IMR-90 (cell line): ENCODE results near the gene MT1G. TPM values are rescaled to one million over a fixed set of nuclear protein-coding genes. Genes with fewer than 3 reads are reported as not detected.

Experiments
- ATAC-seq: fragments of 200-7000 bp; cut with Tn5 transposase; 2 replicates; pipeline ENCODE4 v1.9.1; 2020; ENCODE audit warnings: low read depth, mild to moderate bottlenecking, moderate library complexity
- BruUV-seq: library from RNA; stranded (reverse); fragments of 400-500 nt; replicated peaks from 2 replicates; lab custom pipeline; 2021; lab: Mats Ljungman, UMichigan
- CTCF ChIA-PET: fragments of 300-600 bp; formaldehyde crosslinking; extraction: SDS; loops from one replicate; lab custom pipeline; 2021; ENCODE audit warnings: antibody characterized with exemption; lab: Yijun Ruan, JAX
- POLR2A ChIA-PET: fragments of 300-600 bp; sonication (Branson Sonifier 250); formaldehyde crosslinking; loops from one replicate; lab custom pipeline; 2022; ENCODE audit warnings: antibody characterized with exemption; ENCODE audit not compliant: unreplicated experiment; lab: Charles Lee
- DNase-seq: peaks from one replicate; pipeline ENCODE4 v3.0.0; 2013
- H2AFZ ChIP-seq: replicated peaks from 2 replicates; pipeline ENCODE3; 2013; ENCODE audit warnings: low read length, mild to moderate bottlenecking; ENCODE audit not compliant: poor library complexity
- H2AK5ac ChIP-seq: 2 replicates; pipeline ENCODE4 v1.6.1; 2013; ENCODE audit warnings: low read depth, low read length, inconsistent platforms
- H2AK9ac ChIP-seq: replicated peaks from 2 replicates; pipeline ENCODE3; 2013; ENCODE audit warnings: mild to moderate bottlenecking, low read depth, low read length, moderate library complexity; ENCODE audit not compliant: poor library complexity
- H2BK120ac ChIP-seq: 2 replicates; pipeline ENCODE4 v1.6.1; 2013; ENCODE audit warnings: low read depth, low read length, inconsistent platforms
- H2BK15ac ChIP-seq: 3 replicates; pipeline ENCODE4 v1.6.1; 2013; ENCODE audit warnings: low read depth, low read length, inconsistent platforms
- H2BK20ac ChIP-seq: 2 replicates; pipeline ENCODE4 v1.6.1; 2013; ENCODE audit warnings: low read depth, mild to moderate bottlenecking, inconsistent platforms, low read length, moderate library complexity
- H2BK5ac ChIP-seq: 2 replicates; pipeline ENCODE4 v1.6.1; 2013; ENCODE audit warnings: mild to moderate bottlenecking, low read depth, low read length, inconsistent platforms; ENCODE audit not compliant: poor library complexity, severe bottlenecking
- H3K14ac ChIP-seq: replicated peaks from 2 replicates; pipeline ENCODE4 v1.6.1; 2013; ENCODE audit warnings: low read depth, low read length, inconsistent platforms
- H3K18ac ChIP-seq: 2 replicates; pipeline ENCODE4 v1.6.1; 2013; ENCODE audit warnings: low read depth, low read length, control low read depth
- H3K23ac ChIP-seq: 2 replicates; pipeline ENCODE4 v1.6.1; 2013; ENCODE audit warnings: low read depth, low read length, inconsistent platforms
- H3K27ac ChIP-seq: 2 replicates; pipeline ENCODE4 v1.5.1; 2013; ENCODE audit warnings: mild to moderate bottlenecking, control low read depth, low read length; ENCODE audit not compliant: insufficient read depth
- H3K27me3 ChIP-seq: 2 replicates; pipeline ENCODE4 v1.6.1; 2013; ENCODE audit warnings: low read length; ENCODE audit not compliant: control insufficient read depth, insufficient read depth
- H3K36me3 ChIP-seq: 2 replicates; pipeline ENCODE4 v1.6.1; 2013; ENCODE audit warnings: low read length, mixed read lengths; ENCODE audit not compliant: control insufficient read depth, insufficient read depth
- H3K4ac ChIP-seq: 2 replicates; pipeline ENCODE4 v1.6.1; 2013; ENCODE audit warnings: low read depth, low read length, inconsistent platforms
- H3K4me1 ChIP-seq: 2 replicates; pipeline ENCODE4 v1.6.1; 2013; ENCODE audit warnings: low read length, mixed read lengths; ENCODE audit not compliant: control insufficient read depth, insufficient read depth
- H3K4me2 ChIP-seq: 2 replicates; pipeline ENCODE4 v1.6.1; 2013; ENCODE audit warnings: low read depth, mild to moderate bottlenecking, control low read depth, low read length, moderate library complexity
- H3K4me3 ChIP-seq: 2 replicates; pipeline ENCODE4 v1.5.1; 2013; ENCODE audit warnings: low read depth, mild to moderate bottlenecking, control low read depth, low read length, moderate library complexity; ENCODE audit not compliant: insufficient read depth
- H3K56ac ChIP-seq: 2 replicates; pipeline ENCODE4 v1.6.1; 2013; ENCODE audit warnings: low read length, inconsistent platforms; ENCODE audit not compliant: insufficient read depth; ENCODE audit errors: extremely low read depth
- H3K79me1 ChIP-seq, 2 experiments: 2 replicates each; pipeline ENCODE4 v1.6.1; 2013; ENCODE audit warnings: low read length in 2 of 2, inconsistent platforms in 1 of 2, low read depth in 1 of 2
- H3K9ac ChIP-seq: 2 replicates; pipeline ENCODE4 v1.6.1; 2013; ENCODE audit warnings: low read depth, low read length, control low read depth
- H3K9me1 ChIP-seq: 2 replicates; pipeline ENCODE4 v1.6.1; 2013; ENCODE audit warnings: low read length, inconsistent platforms; ENCODE audit not compliant: insufficient read depth
- H3K9me3 ChIP-seq: 2 replicates; pipeline ENCODE4 v1.6.1; 2013; ENCODE audit warnings: low read length; ENCODE audit not compliant: control insufficient read depth, insufficient read depth
- H4K20me1 ChIP-seq: 2 replicates; pipeline ENCODE4 v1.6.1; 2013; ENCODE audit warnings: low read length, inconsistent platforms; ENCODE audit not compliant: insufficient read depth
- H4K5ac ChIP-seq: 2 replicates; pipeline ENCODE4 v1.6.1; 2013; ENCODE audit warnings: mild to moderate bottlenecking, low read depth, low read length, control low read depth
- H4K8ac ChIP-seq, 2 experiments: 2 replicates each; pipeline ENCODE4 v1.6.1; 2013; ENCODE audit warnings: low read depth in 2 of 2, low read length in 2 of 2, control low read depth in 1 of 2, inconsistent platforms in 1 of 2
- H4K91ac ChIP-seq: 2 replicates; pipeline ENCODE4 v1.6.1; 2013; ENCODE audit warnings: low read depth, low read length, inconsistent platforms; ENCODE audit not compliant: insufficient read depth
- BHLHE40 ChIP-seq: fragments of 150-350 bp; IDR thresholded peaks from 2 replicates; pipeline ENCODE4 v1.6.1; 2016; ENCODE audit warnings: mild to moderate bottlenecking, low read depth, low read length
- CEBPB ChIP-seq: IDR thresholded peaks from 2 replicates; pipeline ENCODE4 v1.6.1; 2012; ENCODE audit warnings: low read depth, low read length, improper control_type of control experiment
- CHD1 ChIP-seq: IDR thresholded peaks from 2 replicates; pipeline ENCODE4 v1.6.1; 2012; ENCODE audit warnings: low read depth, low read length, improper control_type of control experiment
- CTCF ChIP-seq: conservative IDR thresholded peaks from 2 replicates; pipeline ENCODE4 v1.5.1; 2012; ENCODE audit warnings: mild to moderate bottlenecking, low read depth, low read length, improper control_type of control experiment
- ELK1 ChIP-seq: fragments of 150-350 bp; IDR thresholded peaks from 2 replicates; pipeline ENCODE4 v1.6.1; 2016; ENCODE audit warnings: low read depth, mild to moderate bottlenecking, low read length, moderate library complexity, borderline replicate concordance
- FOS ChIP-seq: fragments of 150-350 bp; IDR thresholded peaks from 2 replicates; pipeline ENCODE4 v1.6.1; 2016; ENCODE audit warnings: low read depth, low read length
- MAZ ChIP-seq: IDR thresholded peaks from 2 replicates; pipeline ENCODE4 v1.6.1; 2012; ENCODE audit warnings: low read depth, mild to moderate bottlenecking, low read length, improper control_type of control experiment, moderate library complexity, borderline replicate concordance
- MXI1 ChIP-seq: IDR thresholded peaks from 2 replicates; pipeline ENCODE4 v1.6.1; 2012; ENCODE audit warnings: low read depth, mild to moderate bottlenecking, low read length, moderate library complexity, borderline replicate concordance
- RAD21 ChIP-seq: IDR thresholded peaks from 2 replicates; pipeline ENCODE4 v1.6.1; 2012; ENCODE audit warnings: low read length, improper control_type of control experiment
- RCOR1 ChIP-seq: IDR thresholded peaks from 2 replicates; pipeline ENCODE4 v1.6.1; 2012; ENCODE audit warnings: mild to moderate bottlenecking, low read length, improper control_type of control experiment; ENCODE audit not compliant: insufficient replicate concordance
- RFX5 ChIP-seq: IDR thresholded peaks from 2 replicates; pipeline ENCODE4 v1.8.0; 2012; ENCODE audit warnings: low read depth, mild to moderate bottlenecking, low read length, moderate library complexity
- SMC3 ChIP-seq: fragments of 150-350 bp; IDR thresholded peaks from 2 replicates; pipeline ENCODE4 v1.6.1; 2016; ENCODE audit warnings: low read depth, mild to moderate bottlenecking, antibody characterized with exemption, low read length, moderate library complexity
- USF2 ChIP-seq: fragments of 150-350 bp; IDR thresholded peaks from 2 replicates; pipeline ENCODE4 v1.6.1; 2017; ENCODE audit warnings: mild to moderate bottlenecking, antibody characterized with exemption, low read length, low read depth
- WGBS, 2 experiments: methylation state at CpG; one replicate each; pipeline versions ENCODE4 v1.1.5 to v1.1.7; 2013; ENCODE audit warnings: missing lambda C conversion rate in 2 of 2; ENCODE audit not compliant: insufficient read length in 1 of 2; ENCODE audit errors: extremely low coverage in 2 of 2; 5-methylcytosine and 5-hydroxymethylcytosine counted together
- dilution Hi-C: fragments of 300-500 bp; cut with HindIII; formaldehyde crosslinking; loops from one replicate; pipeline ENCODE4 v1.14.3; 2018; ENCODE audit warnings: low sequenced_read_pairs; ENCODE audit not compliant: unreplicated experiment
- in situ Hi-C: fragments of 300-500 bp; cut with MboI; formaldehyde crosslinking; loops from 3 replicates; pipeline ENCODE4 v1.14.3; 2019; ENCODE audit warnings: low sequenced_read_pairs, inconsistent platforms, mixed read lengths
- intact Hi-C: fragments of 100-400 bp; cut with micrococcal nuclease; formaldehyde crosslinking; loops from 2 replicates; pipeline ENCODE4 v1.10.0; 2022
- polyA plus RNA-seq, 3 experiments: library from polyadenylated mRNA; depleted of rRNA; stranded (reverse); fragments of >200 nt; gene quantifications; 2 replicates each; pipeline ENCODE4 v1.2.3, GENCODE V29; 2012; ENCODE audit warnings: low replicate concordance in 1 of 3
- total RNA-seq: library from RNA; depleted of rRNA; stranded (reverse); fragments of >200 nt; gene quantifications from 2 replicates; pipeline ENCODE4 v1.2.3, GENCODE V29; 2012

MT1G gene
- total and polyA plus RNA-seq, 2 of the 4 experiments (the other 2 are of a cell fraction) = 0.48 TPM; not detected in 1

GRCh38 chr16:56686758-56687157, 18.9 kb upstream of the MT1G start:
- no peak overlapping the region for H3K23ac ChIP-seq
- POLR2A ChIA-PET = no interaction called here
- H3K4me1 ChIP-seq = peaks cover 7% of the 10 kb centered on the region; the same call in 1 of the 2 replicates
- WGBS, 2 experiments = 91% methylated on average over 2 of the region's 7 CpGs; no CpG with 5 or more reads in 1 of the 2 experiments
- H3K4ac ChIP-seq = no peak overlapping the region
- no peak overlapping the region for H4K5ac ChIP-seq
- H3K56ac ChIP-seq = no peak overlapping the region
- dilution Hi-C loops (no loop called here), in situ Hi-C loops (no loop called here), intact Hi-C loops (no loop called here)
- H3K4me3 ChIP-seq = no peak overlapping the region
- H3K9ac ChIP-seq = no peak overlapping the region
- no peak overlapping the region for H2AK9ac ChIP-seq
- no TSS peak for BruUV-seq
- DNase-seq (no peak), ATAC-seq (no peak)
- H3K9me3 ChIP-seq = peaks cover 3% of the 10 kb centered on the region; the same call in 1 of the 2 replicates
- H4K8ac ChIP-seq = no peak overlapping the region
- no peak overlapping the region for H3K27ac ChIP-seq
- peaks cover 3% of the 10 kb centered on the region in 2 experiments; a peak in 1 of 4 replicates for H3K79me1 ChIP-seq
- no peaks in the 10 kb centered on the region; the same call in 1 of the 2 replicates for H3K36me3 ChIP-seq
- H2BK5ac ChIP-seq = no peak overlapping the region
- no peak overlapping the region for H3K14ac ChIP-seq
- no peak overlapping the region for H2AK5ac ChIP-seq
- no peak overlapping the region for H2AFZ ChIP-seq
- H2BK120ac ChIP-seq = no peak overlapping the region
- H3K4me2 ChIP-seq = no peak overlapping the region
- H3K18ac ChIP-seq = no peak overlapping the region
- H4K20me1 ChIP-seq = no peaks in the 10 kb centered on the region
- TF ChIP-seq CTCF (no peak), RFX5 (no peak), CHD1 (no peak), FOS (no peak), MXI1 (no peak), ELK1 (no peak), BHLHE40 (no peak), RAD21 (no peak), CEBPB (no peak), USF2 (no peak), MAZ (no peak), RCOR1 (no peak), SMC3 (no peak)
- H3K9me1 ChIP-seq = peaks cover 1% of the 10 kb centered on the region; the same call in 1 of the 2 replicates
- H2BK15ac ChIP-seq = no peak overlapping the region
- no peak overlapping the region for H2BK20ac ChIP-seq
- H3K27me3 ChIP-seq = no peaks in the 10 kb centered on the region
- no peak overlapping the region for H4K91ac ChIP-seq
- CTCF ChIA-PET = no interaction called here
